NCI-H1930 (cell line): ENCODE results near the gene MRTFA.
"Not testable (repeated sequence)": the region's sequence is repeated elsewhere in the genome, so short reads cannot be mapped to it uniquely, and the experiment has no call there.

Source experiments
- DNase-seq, 2 experiments: peaks; one replicate each; lab custom pipeline; 2025; lab: John Stamatoyannopoulos, UW

The MRTFA gene

GRCh38 chr22:40521046-40521445, 115.5 kb downstream of the MRTFA start:
- DNase-seq: no peak

- no peak for DNase-seq
Measured at GRCh38 chr22:40520562-40520961, 116.0 kb downstream of the MRTFA start.

- DNase-seq: no peak
Measured at GRCh38 chr22:40519948-40520331, 116.6 kb downstream of the MRTFA start.

GRCh38 chr22:40519284-40519947, 117.1 kb downstream of the MRTFA start:
- no peak for DNase-seq

GRCh38 chr22:40518840-40519239, 117.7 kb downstream of the MRTFA start:
- no peak for DNase-seq

- DNase-seq: no peak
Measured at GRCh38 chr22:40517631-40518030, 118.9 kb downstream of the MRTFA start.

GRCh38 chr22:40516416-40516815, 120.1 kb downstream of the MRTFA start:
- no peak for DNase-seq

GRCh38 chr22:40512426-40513136, 123.9 kb downstream of the MRTFA start:
- no peak for DNase-seq

- DNase-seq: no peak
Measured at GRCh38 chr22:40511604-40512003, 124.9 kb downstream of the MRTFA start.

GRCh38 chr22:40510631-40511364, 125.7 kb downstream of the MRTFA start:
- no peak for DNase-seq

GRCh38 chr22:40509401-40510134, 127.0 kb downstream of the MRTFA start:
- no peak for DNase-seq

- not testable (repeated sequence) for DNase-seq
Measured at GRCh38 chr22:40508046-40508445, 128.5 kb downstream of the MRTFA start.

GRCh38 chr22:40507491-40507890, 129.0 kb downstream of the MRTFA start:
- no peak for DNase-seq

- DNase-seq: no peak
Measured at GRCh38 chr22:40506762-40507161, 129.8 kb downstream of the MRTFA start.

GRCh38 chr22:40504285-40505249, 132.0 kb downstream of the MRTFA start:
- DNase-seq: no peak

- no peak for DNase-seq
Measured at GRCh38 chr22:40502919-40503318, 133.6 kb downstream of the MRTFA start.

GRCh38 chr22:40500465-40500786, 136.1 kb downstream of the MRTFA start:
- DNase-seq: not testable (repeated sequence)

GRCh38 chr22:40499209-40499623, 137.3 kb downstream of the MRTFA start:
- DNase-seq: no peak

GRCh38 chr22:40498420-40499208, 137.9 kb downstream of the MRTFA start:
- no peak for DNase-seq

- DNase-seq: no peak
Measured at GRCh38 chr22:40493441-40493840, 143.1 kb downstream of the MRTFA start.
